ENCODE measurements around the gene ZNF362. TPM values are rescaled to one million over a fixed set of nuclear protein-coding genes. Genes with fewer than 3 reads are reported as not detected.

Gene ZNF362
- total RNA-seq, 1 donor from 2014 or later = 7.3 TPM

DNA sequence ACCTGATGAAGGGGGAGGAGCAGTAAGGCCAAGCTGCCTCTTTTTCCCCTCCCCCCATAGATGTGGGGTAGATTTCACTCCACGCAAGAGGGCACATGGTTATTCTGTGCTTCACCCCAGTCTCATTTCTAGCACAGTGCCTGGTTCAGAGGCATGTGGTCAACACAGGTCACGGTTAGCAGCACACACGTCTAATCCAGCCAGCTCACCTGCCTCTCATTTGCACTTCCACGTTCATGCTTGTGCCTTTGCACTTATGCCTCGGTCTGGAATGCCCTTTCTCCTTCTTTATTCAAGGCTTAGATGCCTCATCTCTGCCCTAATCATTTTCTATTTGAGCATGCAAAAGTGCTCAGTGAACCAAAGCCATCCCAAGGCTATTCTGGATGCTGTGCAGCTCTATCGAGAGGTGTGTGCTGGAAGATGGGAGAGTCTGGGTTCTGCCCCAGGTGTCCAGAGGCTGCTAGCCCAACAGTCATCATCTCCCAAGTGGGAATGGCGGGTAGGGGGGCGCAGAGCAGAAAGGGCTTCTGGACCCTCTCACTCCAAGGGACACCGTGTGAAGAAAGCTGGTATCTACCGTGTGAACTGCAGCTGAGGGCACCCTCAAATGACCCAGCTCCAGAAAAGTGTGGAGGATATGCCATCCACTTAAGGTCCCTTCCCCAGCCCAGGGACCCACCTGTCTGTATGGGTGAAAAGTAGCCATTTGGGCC lies 66.7 kb downstream of the ZNF362 start:
- peaks cover 53 to 55% (median 55%) of the 10 kb centered on the region in 3 donors for H3K36me3 ChIP-seq (ENCODE audit: control insufficient read depth in 3 of 3, insufficient read depth in 3 of 3, low read length in 3 of 3)
- no peaks in the 10 kb centered on the region for H3K27me3 ChIP-seq (ENCODE audit: control insufficient read depth in 3 of 3, insufficient read depth in 3 of 3, low read length in 3 of 3)
- no peak overlapping the region for H3K27ac ChIP-seq (ENCODE audit: low read depth, low read length)
- H3K9ac ChIP-seq (ENCODE audit: low read depth in 1 of 3, low read length in 3 of 3) = no peak overlapping the region
- peaks cover 6 to 16% (median 11%) of the 10 kb centered on the region in 3 donors for H3K4me1 ChIP-seq (ENCODE audit: control insufficient read depth in 3 of 3, insufficient read depth in 3 of 3, low read length in 3 of 3)
- no peaks in the 10 kb centered on the region for H3K9me3 ChIP-seq (ENCODE audit: control insufficient read depth in 3 of 3, low read length in 3 of 3)
- no peak overlapping the region for H3K4me3 ChIP-seq (ENCODE audit: low read length in 3 of 3)

DNA sequence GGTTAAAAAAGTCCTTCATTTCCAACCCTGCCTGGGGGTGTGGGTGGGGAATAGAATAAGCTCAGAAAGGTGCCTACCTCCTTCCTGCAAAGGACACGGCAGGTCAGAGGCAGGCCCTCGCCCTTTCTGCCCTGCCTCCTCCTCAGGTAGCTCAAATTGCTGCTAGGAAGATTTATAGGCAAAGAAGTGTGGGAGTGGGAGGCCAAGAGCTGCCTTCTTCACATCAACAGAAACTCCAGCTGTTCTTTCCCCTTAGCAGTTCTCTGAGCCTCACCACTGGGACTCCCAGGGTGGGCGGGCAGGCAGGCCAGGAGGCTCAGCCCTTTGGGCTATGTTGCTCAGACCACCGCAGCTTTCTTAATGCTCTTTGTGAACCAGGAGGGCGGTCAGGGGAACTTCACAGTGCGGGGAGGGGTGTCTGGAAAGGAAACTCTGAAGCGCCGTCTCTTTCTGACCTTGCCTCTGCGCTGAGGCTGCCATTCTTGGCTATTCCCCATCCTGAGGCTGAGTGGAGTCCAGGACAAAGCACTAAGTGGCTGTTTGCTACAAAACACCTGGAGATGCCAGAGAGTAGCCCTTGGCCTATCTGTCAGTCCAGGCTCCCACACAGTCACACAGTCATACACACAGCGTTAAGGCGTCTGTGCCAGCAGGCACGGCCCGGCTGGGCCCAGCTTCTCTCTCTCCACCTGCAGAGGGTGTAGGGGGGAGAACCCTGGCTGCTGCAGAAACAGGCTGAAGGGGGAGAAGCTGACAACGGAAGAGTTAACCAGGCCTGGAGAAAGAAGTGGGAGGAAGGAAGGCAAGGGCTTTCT lies 67.6 kb downstream of the ZNF362 start:
- H3K27me3 ChIP-seq (ENCODE audit: control insufficient read depth in 3 of 3, insufficient read depth in 3 of 3, low read length in 3 of 3) = no peaks in the 10 kb centered on the region
- H3K4me1 ChIP-seq (ENCODE audit: control insufficient read depth in 3 of 3, insufficient read depth in 3 of 3, low read length in 3 of 3) = peaks cover 7 to 23% (median 15%) of the 10 kb centered on the region in 3 donors
- H3K27ac ChIP-seq (ENCODE audit: low read depth, low read length) = no peak overlapping the region
- H3K36me3 ChIP-seq (ENCODE audit: control insufficient read depth in 3 of 3, insufficient read depth in 3 of 3, low read length in 3 of 3) = peaks cover 61 to 63% (median 63%) of the 10 kb centered on the region in 3 donors
- no peak overlapping the region for H3K9ac ChIP-seq (ENCODE audit: low read depth in 1 of 3, low read length in 3 of 3)
- no peaks in the 10 kb centered on the region for H3K9me3 ChIP-seq (ENCODE audit: control insufficient read depth in 3 of 3, low read length in 3 of 3)
- H3K4me3 ChIP-seq (ENCODE audit: low read length in 3 of 3) = no peak overlapping the region

DNA sequence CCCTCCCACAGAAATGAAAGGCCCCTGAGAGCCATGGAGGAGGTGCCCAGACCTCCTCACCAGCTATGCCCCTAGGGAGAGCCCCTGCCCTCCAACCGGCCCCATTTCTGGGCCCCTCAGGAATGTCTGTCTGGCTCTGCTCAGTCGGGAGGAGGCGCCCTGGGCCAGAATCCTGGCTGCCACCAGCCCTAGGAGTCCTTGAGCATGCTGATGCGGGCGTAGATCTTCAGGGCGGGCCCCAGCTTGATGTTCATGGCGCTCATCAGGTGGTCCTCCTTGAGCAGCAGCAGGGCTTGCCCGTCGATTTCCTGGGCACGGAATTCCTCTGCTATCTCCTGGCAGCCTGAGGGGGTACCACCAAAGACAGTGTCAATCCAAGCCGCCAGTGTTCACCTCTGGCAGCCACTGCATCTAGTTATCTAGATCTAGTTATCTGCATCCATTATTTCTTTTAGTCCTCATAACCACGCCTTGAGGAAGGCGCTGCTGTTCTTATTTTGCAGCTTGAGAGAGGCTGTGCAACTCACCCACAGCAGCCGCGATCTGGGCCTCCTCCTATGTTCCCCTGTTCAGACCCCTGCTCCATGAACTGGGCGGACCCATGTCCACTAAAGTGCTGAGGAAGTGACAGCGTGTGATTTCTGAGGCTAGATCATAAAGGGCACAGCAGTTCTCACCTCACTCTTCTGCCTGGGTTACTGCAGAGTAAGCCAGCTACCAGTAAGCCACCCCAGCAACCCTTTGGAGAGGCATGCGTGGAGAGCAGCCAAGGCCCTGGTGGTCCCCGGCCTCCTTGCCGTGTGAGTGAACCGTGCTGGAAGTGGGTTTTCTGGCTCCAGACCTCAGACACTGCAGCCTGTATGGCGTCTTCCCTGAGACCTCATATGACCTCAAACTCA lies 68.6 kb downstream of the ZNF362 start:
- Histone ChIP-seq H3K36me3 (ENCODE audit: control insufficient read depth in 3 of 3, insufficient read depth in 3 of 3, low read length in 3 of 3) (peaks cover 71 to 74% (median 73%) of the 10 kb centered on the region in 3 donors), H3K4me3 (ENCODE audit: low read length in 3 of 3) (no peak overlapping the region), H3K9me3 (ENCODE audit: control insufficient read depth in 3 of 3, low read length in 3 of 3) (no peaks in the 10 kb centered on the region), H3K9ac (ENCODE audit: low read depth in 1 of 3, low read length in 3 of 3) (no peak overlapping the region), H3K4me1 (ENCODE audit: control insufficient read depth in 3 of 3, insufficient read depth in 3 of 3, low read length in 3 of 3) (peaks cover 7 to 31% (median 15%) of the 10 kb centered on the region in 3 donors), H3K27ac (ENCODE audit: low read depth, low read length) (no peak overlapping the region), H3K27me3 (ENCODE audit: control insufficient read depth in 3 of 3, insufficient read depth in 3 of 3, low read length in 3 of 3) (no peaks in the 10 kb centered on the region)

DNA sequence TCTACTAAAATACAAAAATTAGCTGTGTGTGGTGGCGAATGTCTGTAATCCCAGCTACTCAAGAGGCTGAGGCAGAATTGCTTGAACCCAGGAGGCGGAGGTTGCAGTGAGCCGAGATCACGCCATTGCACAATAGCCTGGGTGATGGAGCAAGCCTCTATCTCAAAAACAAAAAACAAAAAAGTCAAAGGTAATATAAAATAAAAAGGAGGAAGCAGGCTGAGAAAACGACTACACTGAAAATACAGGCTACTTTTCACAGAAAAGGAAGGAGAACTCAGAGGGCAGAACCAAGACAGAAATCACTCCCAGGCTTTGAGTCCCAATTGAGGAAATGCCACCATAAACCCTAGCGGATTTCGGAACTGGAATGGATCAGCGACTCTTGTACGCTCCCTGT lies 70.5 kb downstream of the ZNF362 start:
- no peaks in the 10 kb centered on the region for H3K9me3 ChIP-seq (ENCODE audit: control insufficient read depth in 3 of 3, low read length in 3 of 3)
- no peak overlapping the region for H3K27ac ChIP-seq (ENCODE audit: low read depth, low read length)
- H3K27me3 ChIP-seq (ENCODE audit: control insufficient read depth in 3 of 3, insufficient read depth in 3 of 3, low read length in 3 of 3) = no peaks in the 10 kb centered on the region
- no peak overlapping the region for H3K9ac ChIP-seq (ENCODE audit: low read depth in 1 of 3, low read length in 3 of 3)
- peaks cover 86 to 92% (median 90%) of the 10 kb centered on the region in 3 donors for H3K36me3 ChIP-seq (ENCODE audit: control insufficient read depth in 3 of 3, insufficient read depth in 3 of 3, low read length in 3 of 3)
- H3K4me1 ChIP-seq (ENCODE audit: control insufficient read depth in 3 of 3, insufficient read depth in 3 of 3, low read length in 3 of 3) = peaks cover 12 to 41% (median 26%) of the 10 kb centered on the region in 3 donors
- H3K4me3 ChIP-seq (ENCODE audit: low read length in 3 of 3) = no peak overlapping the region

DNA sequence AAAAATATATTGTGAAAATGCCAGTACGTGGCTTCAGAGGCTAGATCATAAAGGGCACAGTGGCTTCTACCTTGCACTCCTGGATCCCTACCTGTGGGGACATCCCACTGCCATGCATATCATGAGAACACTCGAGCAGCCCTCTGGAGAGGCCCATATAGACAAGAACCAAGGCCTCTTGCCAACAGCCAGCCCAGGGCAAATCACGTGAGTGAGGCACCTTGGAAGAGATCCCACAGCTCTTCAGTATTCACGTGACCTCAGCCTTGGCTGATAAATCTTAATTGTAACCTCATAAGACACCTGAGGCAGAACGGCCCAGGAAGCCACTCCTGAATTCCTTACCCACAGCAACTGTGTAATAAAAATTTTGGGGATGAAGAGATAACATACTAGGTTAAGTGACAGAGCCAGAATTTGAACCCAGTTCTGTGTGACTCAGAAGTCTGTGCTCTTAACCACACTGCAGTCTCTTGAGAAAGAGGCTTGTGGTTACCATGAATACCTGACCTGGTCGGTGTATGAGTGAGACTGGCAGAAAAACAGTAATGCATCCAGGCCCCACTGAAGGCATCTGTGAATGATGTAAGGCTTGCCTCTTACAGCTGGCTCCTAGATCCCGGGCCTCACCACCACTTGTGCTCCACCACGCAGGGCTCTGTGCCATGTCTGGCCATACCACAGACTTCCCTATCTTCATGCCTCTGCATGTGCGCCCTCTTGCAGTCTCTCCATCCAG lies 71.5 kb downstream of the ZNF362 start:
- Histone ChIP-seq H3K9me3 (ENCODE audit: control insufficient read depth in 3 of 3, low read length in 3 of 3) (no peaks in the 10 kb centered on the region), H3K27me3 (ENCODE audit: control insufficient read depth in 3 of 3, insufficient read depth in 3 of 3, low read length in 3 of 3) (no peaks in the 10 kb centered on the region), H3K4me3 (ENCODE audit: low read length in 3 of 3) (no peak overlapping the region), H3K36me3 (ENCODE audit: control insufficient read depth in 3 of 3, insufficient read depth in 3 of 3, low read length in 3 of 3) (peaks cover 82 to 96% (median 95%) of the 10 kb centered on the region in 3 donors), H3K4me1 (ENCODE audit: control insufficient read depth in 3 of 3, insufficient read depth in 3 of 3, low read length in 3 of 3) (peaks cover 22 to 51% (median 36%) of the 10 kb centered on the region in 3 donors), H3K27ac (ENCODE audit: low read depth, low read length) (no peak overlapping the region), H3K9ac (ENCODE audit: low read depth in 1 of 3, low read length in 3 of 3) (peak overlapping the region in 1 of 3 donors; percentile 10)

DNA sequence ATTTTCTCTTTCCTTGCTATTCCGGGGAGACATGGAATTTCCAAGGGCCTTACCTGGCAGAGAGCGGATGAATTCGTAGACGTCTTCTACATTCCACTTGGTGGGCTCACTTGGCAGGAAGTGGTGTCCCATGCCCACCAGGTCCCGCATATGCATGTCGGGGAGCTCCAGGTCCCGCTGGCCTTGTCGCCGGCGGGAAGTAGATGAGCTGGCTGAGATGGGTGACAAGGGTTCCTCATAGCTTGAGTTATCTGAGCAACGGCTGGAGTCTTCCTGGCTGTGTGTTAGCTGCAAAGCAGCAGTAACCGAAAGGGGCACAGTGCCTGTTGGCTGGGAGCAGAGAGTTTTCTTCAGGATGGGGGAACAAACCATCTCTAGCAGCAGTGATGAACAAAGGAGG lies 72.5 kb downstream of the ZNF362 start:
- Histone ChIP-seq H3K27me3 (ENCODE audit: control insufficient read depth in 3 of 3, insufficient read depth in 3 of 3, low read length in 3 of 3) (no peaks in the 10 kb centered on the region), H3K36me3 (ENCODE audit: control insufficient read depth in 3 of 3, insufficient read depth in 3 of 3, low read length in 3 of 3) (peaks cover 72 to 88% (median 84%) of the 10 kb centered on the region in 3 donors), H3K4me1 (ENCODE audit: control insufficient read depth in 3 of 3, insufficient read depth in 3 of 3, low read length in 3 of 3) (peaks cover 32 to 61% (median 45%) of the 10 kb centered on the region in 3 donors), H3K27ac (ENCODE audit: low read depth, low read length) (no peak overlapping the region), H3K9me3 (ENCODE audit: control insufficient read depth in 3 of 3, low read length in 3 of 3) (no peaks in the 10 kb centered on the region), H3K4me3 (ENCODE audit: low read length in 3 of 3) (no peak overlapping the region), H3K9ac (ENCODE audit: low read depth in 1 of 3, low read length in 3 of 3) (peak overlapping the region in 1 of 3 donors; percentile 8)

DNA sequence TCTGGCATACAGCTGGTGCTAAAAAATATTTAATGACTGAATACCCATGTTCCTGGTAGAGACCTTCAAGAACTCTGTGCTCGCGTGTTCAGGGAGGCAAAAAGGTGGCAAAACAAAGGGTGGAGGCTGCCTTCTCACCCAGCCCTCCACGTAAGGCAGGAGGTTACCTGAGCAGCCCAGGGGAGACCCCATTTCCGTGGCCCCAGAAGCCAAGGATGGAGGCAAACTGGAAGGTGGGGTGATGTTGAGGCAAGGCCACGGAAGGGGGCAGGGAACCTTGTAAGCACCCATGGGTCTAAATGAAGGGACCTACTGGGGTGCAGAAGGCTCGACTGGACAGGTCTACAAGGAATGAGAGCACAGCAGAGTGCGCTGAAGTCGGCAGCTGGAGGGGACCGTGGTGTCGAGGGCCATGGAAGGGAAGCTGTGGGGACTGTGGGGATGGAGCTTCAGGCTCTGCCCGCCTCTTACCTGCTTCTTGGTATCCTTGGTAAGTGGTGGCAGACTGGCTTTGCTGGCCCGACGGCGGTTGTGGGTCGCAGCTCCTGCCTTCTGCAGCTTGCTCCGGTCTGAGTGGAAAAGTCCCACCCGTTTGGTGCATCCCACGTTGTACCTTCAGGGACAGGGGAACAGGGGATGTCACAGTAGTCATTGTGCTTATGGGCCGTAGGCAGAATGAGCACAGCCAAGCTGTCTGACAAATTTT lies 73.5 kb downstream of the ZNF362 start:
- Histone ChIP-seq H3K27me3 (ENCODE audit: control insufficient read depth in 3 of 3, insufficient read depth in 3 of 3, low read length in 3 of 3) (no peaks in the 10 kb centered on the region), H3K9me3 (ENCODE audit: control insufficient read depth in 3 of 3, low read length in 3 of 3) (no peaks in the 10 kb centered on the region), H3K9ac (ENCODE audit: low read depth in 1 of 3, low read length in 3 of 3) (peak overlapping the region in 1 of 3 donors; percentile 15), H3K4me3 (ENCODE audit: low read length in 3 of 3) (no peak overlapping the region), H3K27ac (ENCODE audit: low read depth, low read length) (no peak overlapping the region), H3K4me1 (ENCODE audit: control insufficient read depth in 3 of 3, insufficient read depth in 3 of 3, low read length in 3 of 3) (peaks cover 42 to 71% (median 52%) of the 10 kb centered on the region in 3 donors), H3K36me3 (ENCODE audit: control insufficient read depth in 3 of 3, insufficient read depth in 3 of 3, low read length in 3 of 3) (peaks cover 62 to 78% (median 75%) of the 10 kb centered on the region in 3 donors)

DNA sequence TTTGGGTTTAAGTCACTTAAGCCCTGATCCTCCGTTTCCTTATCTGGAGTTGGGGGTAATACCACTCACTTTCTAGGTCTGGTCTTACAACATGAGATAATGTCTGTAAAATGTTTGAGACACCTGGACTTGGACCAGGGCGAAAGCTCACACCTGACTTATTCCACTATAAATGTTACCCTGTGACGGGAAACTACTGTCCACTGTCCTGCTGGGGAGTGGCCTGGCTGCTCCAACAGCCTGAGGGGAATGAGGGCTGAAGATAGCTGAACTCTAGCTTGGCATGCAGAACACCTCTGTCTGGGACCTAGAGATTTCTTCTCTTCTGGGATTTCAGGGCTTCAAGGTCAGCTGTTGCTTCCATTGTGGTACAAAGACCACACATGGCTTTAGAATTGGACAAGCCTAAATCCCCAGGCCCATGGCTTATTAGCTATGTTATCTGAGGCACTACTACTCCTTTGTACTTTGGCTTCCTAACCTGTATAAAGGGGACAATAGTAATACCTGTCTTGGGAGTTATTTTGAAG lies 74.1 kb downstream of the ZNF362 start:
- Histone ChIP-seq H3K27me3 (ENCODE audit: control insufficient read depth in 3 of 3, insufficient read depth in 3 of 3, low read length in 3 of 3) (no peaks in the 10 kb centered on the region), H3K4me1 (ENCODE audit: control insufficient read depth in 3 of 3, insufficient read depth in 3 of 3, low read length in 3 of 3) (peaks cover 47 to 75% (median 59%) of the 10 kb centered on the region in 3 donors), H3K9me3 (ENCODE audit: control insufficient read depth in 3 of 3, low read length in 3 of 3) (no peaks in the 10 kb centered on the region), H3K36me3 (ENCODE audit: control insufficient read depth in 3 of 3, insufficient read depth in 3 of 3, low read length in 3 of 3) (peaks cover 56 to 72% (median 68%) of the 10 kb centered on the region in 3 donors), H3K27ac (ENCODE audit: low read depth, low read length) (no peak overlapping the region), H3K4me3 (ENCODE audit: low read length in 3 of 3) (no peak overlapping the region), H3K9ac (ENCODE audit: low read depth in 1 of 3, low read length in 3 of 3) (peak overlapping the region in 1 of 3 donors; percentile 45)
